IMR-90 (cell line): ENCODE measurements around the gene FERMT3.

Source experiments
- CEBPB ChIP-seq: IDR thresholded peaks from 2 replicates; pipeline ENCODE4 v1.6.1; 2012; ENCODE audit warnings: low read depth, low read length, improper control_type of control experiment
- CHD1 ChIP-seq: IDR thresholded peaks from 2 replicates; pipeline ENCODE4 v1.6.1; 2012; ENCODE audit warnings: low read depth, low read length, improper control_type of control experiment
- CTCF ChIP-seq: conservative IDR thresholded peaks from 2 replicates; pipeline ENCODE4 v1.5.1; 2012; ENCODE audit warnings: mild to moderate bottlenecking, low read depth, low read length, improper control_type of control experiment
- ELK1 ChIP-seq: fragments of 150-350 bp; IDR thresholded peaks from 2 replicates; pipeline ENCODE4 v1.6.1; 2016; ENCODE audit warnings: low read depth, mild to moderate bottlenecking, low read length, moderate library complexity, borderline replicate concordance
- MAFK ChIP-seq: IDR thresholded peaks from 2 replicates; pipeline ENCODE4 v1.6.1; 2012; ENCODE audit warnings: low read depth, low read length, improper control_type of control experiment
- MAZ ChIP-seq: IDR thresholded peaks from 2 replicates; pipeline ENCODE4 v1.6.1; 2012; ENCODE audit warnings: low read depth, mild to moderate bottlenecking, low read length, improper control_type of control experiment, moderate library complexity, borderline replicate concordance
- MXI1 ChIP-seq: IDR thresholded peaks from 2 replicates; pipeline ENCODE4 v1.6.1; 2012; ENCODE audit warnings: low read depth, mild to moderate bottlenecking, low read length, moderate library complexity, borderline replicate concordance
- POLR2A ChIP-seq: IDR thresholded peaks from 2 replicates; pipeline ENCODE4 v1.6.1; 2012; ENCODE audit warnings: mild to moderate bottlenecking, low read depth, low read length
- RAD21 ChIP-seq: IDR thresholded peaks from 2 replicates; pipeline ENCODE4 v1.6.1; 2012; ENCODE audit warnings: low read length, improper control_type of control experiment
- RCOR1 ChIP-seq: IDR thresholded peaks from 2 replicates; pipeline ENCODE4 v1.6.1; 2012; ENCODE audit warnings: mild to moderate bottlenecking, low read length, improper control_type of control experiment; ENCODE audit not compliant: insufficient replicate concordance
- RFX5 ChIP-seq: IDR thresholded peaks from 2 replicates; pipeline ENCODE4 v1.8.0; 2012; ENCODE audit warnings: low read depth, mild to moderate bottlenecking, low read length, moderate library complexity
- SMC3 ChIP-seq: fragments of 150-350 bp; IDR thresholded peaks from 2 replicates; pipeline ENCODE4 v1.6.1; 2016; ENCODE audit warnings: low read depth, mild to moderate bottlenecking, antibody characterized with exemption, low read length, moderate library complexity
- USF2 ChIP-seq: fragments of 150-350 bp; IDR thresholded peaks from 2 replicates; pipeline ENCODE4 v1.6.1; 2017; ENCODE audit warnings: mild to moderate bottlenecking, antibody characterized with exemption, low read length, low read depth

GRCh38 chr11:64185693-64186491 lies 20.6 kb upstream of the FERMT3 start, which contains the start of gene STIP1:
- peak; percentile 59 for TF ChIP-seq CTCF
- no peak for TF ChIP-seq POLR2A
- TF ChIP-seq ELK1 = no peak
- no peak for TF ChIP-seq MAFK
- no peak for TF ChIP-seq USF2
- no peak for TF ChIP-seq CHD1
- peak; percentile 75; the same call in 1 of the 2 replicates for TF ChIP-seq MAZ
- TF ChIP-seq RAD21 = peak; percentile 23; the same call in 1 of the 2 replicates
- no peak for TF ChIP-seq RCOR1
- TF ChIP-seq MXI1 = peak; percentile 52; the same call in 1 of the 2 replicates
- TF ChIP-seq SMC3 = no peak
- no peak for TF ChIP-seq CEBPB
- no peak for TF ChIP-seq RFX5
